SJSA1 (cell line): ENCODE data around the gene KIAA0040. TPM values are rescaled to one million over a fixed set of nuclear protein-coding genes. Genes with fewer than 3 reads are reported as not detected.

ENCODE experiments used
- DNase-seq, 2 experiments: peaks; one replicate each; pipeline ENCODE4 v3.0.0-alpha.2; 2015 to 2020; ENCODE audit warnings: low spot score in 2 of 2, low read depth in 1 of 2
- H3K27ac ChIP-seq: fragments of 250-450 bp; sonication (Bioruptor Pico); 2 replicates; pipeline ENCODE4 v1.5.1; 2020; ENCODE audit warnings: mild to moderate bottlenecking, moderate library complexity
- H3K27me3 ChIP-seq: fragments of 250-450 bp; sonication (Bioruptor Pico); replicated peaks from 2 replicates; pipeline ENCODE4 v1.5.1; 2020; ENCODE audit warnings: mild to moderate bottlenecking, moderate library complexity
- H3K36me3 ChIP-seq: fragments of 250-450 bp; sonication (Bioruptor Pico); 2 replicates; pipeline ENCODE4 v1.5.1; 2020; ENCODE audit warnings: mild to moderate bottlenecking
- H3K4me1 ChIP-seq: fragments of 250-450 bp; sonication (Bioruptor Pico); replicated peaks from 2 replicates; pipeline ENCODE4 v1.6.1; 2021; ENCODE audit warnings: mild to moderate bottlenecking
- H3K4me3 ChIP-seq: fragments of 250-450 bp; sonication (Bioruptor Pico); 2 replicates; pipeline ENCODE4 v1.5.1; 2020; ENCODE audit warnings: mild to moderate bottlenecking
- H3K9me3 ChIP-seq: fragments of 250-450 bp; sonication (Bioruptor Pico); replicated peaks from 2 replicates; pipeline ENCODE4 v1.5.1; 2020; ENCODE audit warnings: mild to moderate bottlenecking
- total RNA-seq: library from RNA; depleted of rRNA; stranded (reverse); fragments of >200 nt; shearing (Covaris generic); gene quantifications from 2 replicates; pipeline ENCODE4 v1.2.3, GENCODE V29; 2014

KIAA0040 gene
- total RNA-seq, 1 experiment from 2014 or later, result 14.5 TPM

- no peaks in the 10 kb centered on the region for H3K27me3 ChIP-seq
- DNase-seq, result peak in 1 of 2 experiments; percentile 40
- no peak overlapping the region for H3K27ac ChIP-seq
- peaks cover 47% of the 10 kb centered on the region for H3K4me1 ChIP-seq
- no peak overlapping the region for H3K4me3 ChIP-seq
- H3K9me3 ChIP-seq, result no peaks in the 10 kb centered on the region
- no peaks in the 10 kb centered on the region for H3K36me3 ChIP-seq
These were observed 60.1 kb downstream of the KIAA0040 start for GRCh38 chr1:175132436-175132835.

- H3K27me3 ChIP-seq, result no peaks in the 10 kb centered on the region
- H3K9me3 ChIP-seq, result no peaks in the 10 kb centered on the region
- peaks cover 47% of the 10 kb centered on the region for H3K4me1 ChIP-seq
- H3K4me3 ChIP-seq, result no peak overlapping the region
- DNase-seq, result no peak
- no peaks in the 10 kb centered on the region for H3K36me3 ChIP-seq
- no peak overlapping the region; the same call in 1 of the 2 replicates for H3K27ac ChIP-seq
These were observed 61.5 kb downstream of the KIAA0040 start for GRCh38 chr1:175131095-175131494.

GRCh38 chr1:175130649-175131045 lies 61.9 kb downstream of the KIAA0040 start:
- DNase-seq, result no peak
- H3K27ac ChIP-seq, result no peak overlapping the region; the same call in 1 of the 2 replicates

GRCh38 chr1:175129997-175130648 lies 62.5 kb downstream of the KIAA0040 start:
- H3K4me3 ChIP-seq, result no peak overlapping the region
- H3K27me3 ChIP-seq, result no peaks in the 10 kb centered on the region
- H3K4me1 ChIP-seq, result peaks cover 47% of the 10 kb centered on the region
- no peaks in the 10 kb centered on the region for H3K9me3 ChIP-seq
- no peaks in the 10 kb centered on the region for H3K36me3 ChIP-seq
- H3K27ac ChIP-seq, result peak overlapping the region; percentile 68
- DNase-seq, result peak in 1 of 2 experiments; percentile 58

More at GRCh38 chr1:175130649-175131045, 61.9 kb downstream of the KIAA0040 start:
- Histone ChIP-seq H3K4me1 (peaks cover 47% of the 10 kb centered on the region), H3K4me3 (no peak overlapping the region), H3K36me3 (no peaks in the 10 kb centered on the region), H3K9me3 (no peaks in the 10 kb centered on the region), H3K27me3 (no peaks in the 10 kb centered on the region)

- DNase-seq, result no peak
- no peak overlapping the region for H3K4me3 ChIP-seq
- no peaks in the 10 kb centered on the region for H3K36me3 ChIP-seq
- no peaks in the 10 kb centered on the region for H3K27me3 ChIP-seq
- no peaks in the 10 kb centered on the region for H3K9me3 ChIP-seq
- H3K4me1 ChIP-seq, result peaks cover 47% of the 10 kb centered on the region
- peak overlapping the region; percentile 68 for H3K27ac ChIP-seq
These were observed 63.0 kb downstream of the KIAA0040 start for GRCh38 chr1:175129644-175129996.

- H3K27me3 ChIP-seq, result no peaks in the 10 kb centered on the region
- H3K9me3 ChIP-seq, result no peaks in the 10 kb centered on the region
- peak; percentile 59 to 71 for DNase-seq
- H3K27ac ChIP-seq, result peak overlapping the region; percentile 68
- H3K4me1 ChIP-seq, result peaks cover 47% of the 10 kb centered on the region
- no peak overlapping the region for H3K4me3 ChIP-seq
- no peaks in the 10 kb centered on the region for H3K36me3 ChIP-seq
These were observed 63.4 kb downstream of the KIAA0040 start for GRCh38 chr1:175129182-175129581.

GRCh38 chr1:175128523-175128922 lies 64.1 kb downstream of the KIAA0040 start:
- H3K27me3 ChIP-seq, result no peaks in the 10 kb centered on the region
- H3K9me3 ChIP-seq, result no peaks in the 10 kb centered on the region
- no peaks in the 10 kb centered on the region for H3K36me3 ChIP-seq
- no peak for DNase-seq
- H3K27ac ChIP-seq, result peak overlapping the region; percentile 10; the same call in 1 of the 2 replicates
- no peak overlapping the region for H3K4me3 ChIP-seq
- peaks cover 47% of the 10 kb centered on the region for H3K4me1 ChIP-seq

GRCh38 chr1:175127565-175127964 lies 65.0 kb downstream of the KIAA0040 start:
- Histone ChIP-seq H3K4me1 (peaks cover 39% of the 10 kb centered on the region), H3K27ac (no peak overlapping the region), H3K27me3 (no peaks in the 10 kb centered on the region), H3K36me3 (no peaks in the 10 kb centered on the region), H3K9me3 (no peaks in the 10 kb centered on the region), H3K4me3 (no peak overlapping the region)
- DNase-seq, result no peak

- Histone ChIP-seq H3K9me3 (no peaks in the 10 kb centered on the region), H3K27ac (no peak overlapping the region), H3K36me3 (no peaks in the 10 kb centered on the region), H3K4me1 (peaks cover 27% of the 10 kb centered on the region), H3K27me3 (no peaks in the 10 kb centered on the region), H3K4me3 (no peak overlapping the region)
- DNase-seq, result no peak
These were observed 66.2 kb downstream of the KIAA0040 start for GRCh38 chr1:175126347-175126746.

- Histone ChIP-seq H3K36me3 (no peaks in the 10 kb centered on the region), H3K27ac (no peak overlapping the region), H3K27me3 (no peaks in the 10 kb centered on the region), H3K9me3 (no peaks in the 10 kb centered on the region), H3K4me1 (peaks cover 13% of the 10 kb centered on the region), H3K4me3 (no peak overlapping the region)
- DNase-seq, result no peak
These were observed 67.7 kb downstream of the KIAA0040 start for GRCh38 chr1:175124861-175125260.

- Histone ChIP-seq H3K9me3 (no peaks in the 10 kb centered on the region), H3K36me3 (no peaks in the 10 kb centered on the region), H3K27ac (no peak overlapping the region), H3K27me3 (no peaks in the 10 kb centered on the region), H3K4me3 (no peak overlapping the region), H3K4me1 (no peaks in the 10 kb centered on the region)
- DNase-seq, result no peak
These were observed 72.1 kb downstream of the KIAA0040 start for GRCh38 chr1:175120511-175120910.

- no peaks in the 10 kb centered on the region for H3K36me3 ChIP-seq
- H3K4me3 ChIP-seq, result no peak overlapping the region
- no peaks in the 10 kb centered on the region for H3K9me3 ChIP-seq
- no peak for DNase-seq
- no peaks in the 10 kb centered on the region for H3K27me3 ChIP-seq
- no peak overlapping the region for H3K27ac ChIP-seq
- no peaks in the 10 kb centered on the region for H3K4me1 ChIP-seq
These were observed 73.9 kb downstream of the KIAA0040 start for GRCh38 chr1:175118375-175119367.

GRCh38 chr1:175116903-175117302 lies 75.7 kb downstream of the KIAA0040 start:
- DNase-seq, result no peak
- Histone ChIP-seq H3K36me3 (no peaks in the 10 kb centered on the region), H3K27ac (no peak overlapping the region), H3K27me3 (no peaks in the 10 kb centered on the region), H3K4me3 (no peak overlapping the region), H3K4me1 (no peaks in the 10 kb centered on the region), H3K9me3 (peaks cover 7% of the 10 kb centered on the region)

GRCh38 chr1:175116210-175116798 lies 76.3 kb downstream of the KIAA0040 start:
- H3K4me3 ChIP-seq, result no peak overlapping the region
- no peaks in the 10 kb centered on the region for H3K27me3 ChIP-seq

More at GRCh38 chr1:175116210-175116798, 76.3 kb downstream of the KIAA0040 start:
- H3K4me1 ChIP-seq, result no peaks in the 10 kb centered on the region
- H3K36me3 ChIP-seq, result no peaks in the 10 kb centered on the region
- H3K9me3 ChIP-seq, result peaks cover 7% of the 10 kb centered on the region
- no peak overlapping the region for H3K27ac ChIP-seq
- no peak for DNase-seq
